Measurements from ENCODE around the gene FAM170B. TPM values are rescaled to one million over a fixed set of nuclear protein-coding genes. Genes with fewer than 3 reads are reported as not detected.

FAM170B gene
- total RNA-seq, 1 donor from 2014 or later = not detected

GRCh38 chr10:49136525-49136924 lies 2.7 kb upstream of the FAM170B start:
- Mint-ChIP-seq H3K9me3 (ENCODE audit: unreplicated experiment) (peaks cover 6% of the 10 kb centered on the region), H3K27ac (ENCODE audit: unreplicated experiment) (no peak overlapping the region), H3K4me3 (ENCODE audit: unreplicated experiment) (no peak overlapping the region), H3K36me3 (ENCODE audit: unreplicated experiment) (no peaks in the 10 kb centered on the region), H3K4me1 (ENCODE audit: low read depth, unreplicated experiment) (peaks cover 10% of the 10 kb centered on the region), H3K27me3 (ENCODE audit: unreplicated experiment) (no peaks in the 10 kb centered on the region)
- TF ChIP-seq, protein P1, sequence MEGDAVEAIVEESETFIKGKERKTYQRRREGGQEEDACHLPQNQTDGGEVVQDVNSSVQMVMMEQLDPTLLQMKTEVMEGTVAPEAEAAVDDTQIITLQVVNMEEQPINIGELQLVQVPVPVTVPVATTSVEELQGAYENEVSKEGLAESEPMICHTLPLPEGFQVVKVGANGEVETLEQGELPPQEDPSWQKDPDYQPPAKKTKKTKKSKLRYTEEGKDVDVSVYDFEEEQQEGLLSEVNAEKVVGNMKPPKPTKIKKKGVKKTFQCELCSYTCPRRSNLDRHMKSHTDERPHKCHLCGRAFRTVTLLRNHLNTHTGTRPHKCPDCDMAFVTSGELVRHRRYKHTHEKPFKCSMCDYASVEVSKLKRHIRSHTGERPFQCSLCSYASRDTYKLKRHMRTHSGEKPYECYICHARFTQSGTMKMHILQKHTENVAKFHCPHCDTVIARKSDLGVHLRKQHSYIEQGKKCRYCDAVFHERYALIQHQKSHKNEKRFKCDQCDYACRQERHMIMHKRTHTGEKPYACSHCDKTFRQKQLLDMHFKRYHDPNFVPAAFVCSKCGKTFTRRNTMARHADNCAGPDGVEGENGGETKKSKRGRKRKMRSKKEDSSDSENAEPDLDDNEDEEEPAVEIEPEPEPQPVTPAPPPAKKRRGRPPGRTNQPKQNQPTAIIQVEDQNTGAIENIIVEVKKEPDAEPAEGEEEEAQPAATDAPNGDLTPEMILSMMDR (IDR thresholded peaks at IDR 0.05; ENCODE audit: partially characterized antibody, unreplicated experiment) = no peak
- no peak for DNase-seq

GRCh38 chr10:49135575-49136313 lies 1.9 kb upstream of the FAM170B start:
- no peak overlapping the region for H3K27ac Mint-ChIP-seq (ENCODE audit: unreplicated experiment)
- H3K4me1 Mint-ChIP-seq (ENCODE audit: low read depth, unreplicated experiment) = peaks cover 9% of the 10 kb centered on the region

DNA sequence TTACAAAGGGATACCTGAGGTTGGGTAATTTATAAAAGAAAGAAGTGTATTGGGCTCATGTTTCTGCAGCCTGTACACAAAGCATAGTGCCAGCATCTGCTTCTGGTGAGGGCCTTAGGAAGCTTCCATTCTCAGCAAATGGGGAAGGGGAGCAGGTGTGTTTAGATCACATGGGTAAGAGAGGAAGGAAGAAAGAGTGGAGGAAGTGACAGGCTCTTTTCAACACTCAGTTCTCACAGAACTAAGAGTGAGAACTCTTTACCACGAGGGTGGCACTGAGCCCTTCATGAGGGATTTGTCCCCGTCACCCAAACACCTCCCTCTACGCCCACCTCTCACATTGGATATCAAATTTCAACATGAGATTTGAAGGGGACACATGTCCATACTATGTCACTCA lies 506 bp upstream of the FAM170B start:
- Mint-ChIP-seq H3K9me3 (ENCODE audit: unreplicated experiment) (peaks cover 8% of the 10 kb centered on the region), H3K4me1 (ENCODE audit: low read depth, unreplicated experiment) (peaks cover 4% of the 10 kb centered on the region), H3K36me3 (ENCODE audit: unreplicated experiment) (no peaks in the 10 kb centered on the region), H3K27me3 (ENCODE audit: unreplicated experiment) (no peaks in the 10 kb centered on the region), H3K4me3 (ENCODE audit: unreplicated experiment) (no peak overlapping the region), H3K27ac (ENCODE audit: unreplicated experiment) (no peak overlapping the region)
- DNase-seq = no peak
- TF ChIP-seq, protein P1 (IDR thresholded peaks at IDR 0.05; ENCODE audit: partially characterized antibody, unreplicated experiment) = no peak

More at GRCh38 chr10:49135575-49136313, 1.9 kb upstream of the FAM170B start:
- no peaks in the 10 kb centered on the region for H3K36me3 Mint-ChIP-seq (ENCODE audit: unreplicated experiment)
- TF ChIP-seq, protein P1 (IDR thresholded peaks at IDR 0.05; ENCODE audit: partially characterized antibody, unreplicated experiment) = no peak
- no peak overlapping the region for H3K4me3 Mint-ChIP-seq (ENCODE audit: unreplicated experiment)
- no peaks in the 10 kb centered on the region for H3K27me3 Mint-ChIP-seq (ENCODE audit: unreplicated experiment)
- DNase-seq = no peak
- peaks cover 8% of the 10 kb centered on the region for H3K9me3 Mint-ChIP-seq (ENCODE audit: unreplicated experiment)

- DNase-seq = no peak
- no peaks in the 10 kb centered on the region for H3K36me3 Mint-ChIP-seq (ENCODE audit: unreplicated experiment)
Measured at GRCh38 chr10:49132362-49132737, 1.5 kb downstream of the FAM170B start.

More at GRCh38 chr10:49132362-49132737, 1.5 kb downstream of the FAM170B start:
- H3K27me3 Mint-ChIP-seq (ENCODE audit: unreplicated experiment) = no peaks in the 10 kb centered on the region
- TF ChIP-seq, protein P1 (IDR thresholded peaks at IDR 0.05; ENCODE audit: partially characterized antibody, unreplicated experiment) = no peak
- H3K4me1 Mint-ChIP-seq (ENCODE audit: low read depth, unreplicated experiment) = peaks cover 4% of the 10 kb centered on the region
- H3K4me3 Mint-ChIP-seq (ENCODE audit: unreplicated experiment) = no peak overlapping the region
- H3K27ac Mint-ChIP-seq (ENCODE audit: unreplicated experiment) = no peak overlapping the region
- peaks cover 8% of the 10 kb centered on the region for H3K9me3 Mint-ChIP-seq (ENCODE audit: unreplicated experiment)
